Caco-2 (cell line): ENCODE measurements around the gene SYCP2. TPM values are rescaled to one million over a fixed set of nuclear protein-coding genes. Genes with fewer than 3 reads are reported as not detected.

Experiments
- BruUV-seq: library from RNA; stranded (reverse); fragments of 400-500 nt; replicated peaks from 2 replicates; lab custom pipeline; 2021; lab: Mats Ljungman, UMichigan
- CTCF ChIA-PET: fragments of 300-600 bp; sonication (Branson Sonifier 250); formaldehyde crosslinking; loops from one replicate; lab custom pipeline; 2022; ENCODE audit warnings: antibody characterized with exemption; lab: Charles Lee
- POLR2A ChIA-PET: fragments of 300-600 bp; sonication (Branson Sonifier 250); formaldehyde crosslinking; loops from one replicate; lab custom pipeline; 2022; ENCODE audit warnings: antibody characterized with exemption; lab: Charles Lee
- DNase-seq, 2 experiments: peaks; one replicate each; pipeline versions ENCODE4 v3.0.0 to v3.0.0-alpha.2; 2020 to 2022
- H3K27me3 ChIP-seq: replicated peaks from 2 replicates; pipeline ENCODE4 v1.6.0; 2011; ENCODE audit warnings: low read length; ENCODE audit not compliant: control insufficient read depth, insufficient read depth
- H3K36me3 ChIP-seq: 2 replicates; pipeline ENCODE4 v1.5.1; 2011; ENCODE audit warnings: low read length; ENCODE audit not compliant: control insufficient read depth, insufficient read depth
- H3K4me1 ChIP-seq: fragments of 250-450 bp; sonication (Bioruptor Pico); 2 replicates; pipeline ENCODE4 v1.5.1; 2020; ENCODE audit warnings: mild to moderate bottlenecking
- H3K4me3 ChIP-seq: 2 replicates; pipeline ENCODE4 v1.5.1; 2011; ENCODE audit warnings: low read depth, mild to moderate bottlenecking, control low read depth, low read length
- H3K9me3 ChIP-seq: fragments of 250-450 bp; sonication (Bioruptor Pico); 2 replicates; pipeline ENCODE4 v1.5.1; 2020; ENCODE audit warnings: mild to moderate bottlenecking, moderate library complexity
- H3K27ac Mint-ChIP-seq: one replicate; pipeline ENCODE4 v1.8.0; 2022; ENCODE audit warnings: mixed read lengths; ENCODE audit not compliant: unreplicated experiment
- H3K27me3 Mint-ChIP-seq: one replicate; pipeline ENCODE4 v1.8.0; 2022; ENCODE audit warnings: mixed read lengths; ENCODE audit not compliant: insufficient read depth, unreplicated experiment
- H3K36me3 Mint-ChIP-seq: one replicate; pipeline ENCODE4 v1.8.0; 2022; ENCODE audit warnings: mild to moderate bottlenecking, mixed read lengths; ENCODE audit not compliant: insufficient read depth, unreplicated experiment
- H3K4me1 Mint-ChIP-seq: one replicate; pipeline ENCODE4 v1.8.0; 2022; ENCODE audit warnings: low read depth, mixed read lengths; ENCODE audit not compliant: unreplicated experiment
- H3K4me3 Mint-ChIP-seq: one replicate; pipeline ENCODE4 v1.8.0; 2022; ENCODE audit warnings: mild to moderate bottlenecking, moderate library complexity, mixed read lengths; ENCODE audit not compliant: unreplicated experiment
- H3K9me3 Mint-ChIP-seq: one replicate; pipeline ENCODE4 v1.8.0; 2022; ENCODE audit warnings: mixed read lengths; ENCODE audit not compliant: unreplicated experiment
- intact Hi-C: fragments of 100-400 bp; cut with micrococcal nuclease; formaldehyde crosslinking; loops from one replicate; pipeline ENCODE4 v1.10.0; 2022; ENCODE audit not compliant: unreplicated experiment
- total RNA-seq: library from RNA; stranded (reverse); gene quantifications from 2 replicates; pipeline ENCODE4 v1.2.3, GENCODE V29; 2022
- TF ChIP-seq, protein P1 (sequence below), 2 experiments: fragments of 200-600 bp in 1 of 2; IDR thresholded peaks; 1 replicate in 1 of 2; 2 replicates in 1 of 2; pipeline versions ENCODE4 v1.5.1 to v1.8.0; 2011 to 2022; ENCODE audit warnings: antibody characterized with exemption in 1 of 2, control low read depth in 1 of 2, inconsistent platforms in 1 of 2, low read depth in 1 of 2, low read length in 1 of 2, mild to moderate bottlenecking in 1 of 2, moderate library complexity in 1 of 2; ENCODE audit not compliant: insufficient read depth in 1 of 2, severe bottlenecking in 1 of 2, unreplicated experiment in 1 of 2

SYCP2 gene
- total RNA-seq, 1 experiment from 2014 or later: 68.7 TPM

GRCh38 chr20:59839400-59839799 is 94.0 kb downstream of the SYCP2 start:
- intact Hi-C loops: no loop called here
- 0 out of 2 replicates have a peak, but pooled peaks cover 2% of the 10 kb centered on the region for H3K27me3 ChIP-seq
- Mint-ChIP-seq H3K36me3 (peaks cover 5% of the 10 kb centered on the region), H3K9me3 (no peaks in the 10 kb centered on the region), H3K27me3 (no peaks in the 10 kb centered on the region), H3K4me3 (no peak overlapping the region), H3K4me1 (no peaks in the 10 kb centered on the region), H3K27ac (no peak overlapping the region)
- H3K36me3 ChIP-seq: no peaks in the 10 kb centered on the region
- BruUV-seq: no TSS peak
- ChIA-PET CTCF (interaction anchor here (0.7 to 2.6 kb wide), 3 partner anchors 11 to 261 kb away, joined by 4 to 9 read pairs (median 5); no protein-coding TSS in a partner anchor), POLR2A (no interaction called here)
- no peaks in the 10 kb centered on the region for H3K4me1 ChIP-seq
- H3K4me3 ChIP-seq: no peak overlapping the region
- no peak for DNase-seq
- TF ChIP-seq, protein P1, sequence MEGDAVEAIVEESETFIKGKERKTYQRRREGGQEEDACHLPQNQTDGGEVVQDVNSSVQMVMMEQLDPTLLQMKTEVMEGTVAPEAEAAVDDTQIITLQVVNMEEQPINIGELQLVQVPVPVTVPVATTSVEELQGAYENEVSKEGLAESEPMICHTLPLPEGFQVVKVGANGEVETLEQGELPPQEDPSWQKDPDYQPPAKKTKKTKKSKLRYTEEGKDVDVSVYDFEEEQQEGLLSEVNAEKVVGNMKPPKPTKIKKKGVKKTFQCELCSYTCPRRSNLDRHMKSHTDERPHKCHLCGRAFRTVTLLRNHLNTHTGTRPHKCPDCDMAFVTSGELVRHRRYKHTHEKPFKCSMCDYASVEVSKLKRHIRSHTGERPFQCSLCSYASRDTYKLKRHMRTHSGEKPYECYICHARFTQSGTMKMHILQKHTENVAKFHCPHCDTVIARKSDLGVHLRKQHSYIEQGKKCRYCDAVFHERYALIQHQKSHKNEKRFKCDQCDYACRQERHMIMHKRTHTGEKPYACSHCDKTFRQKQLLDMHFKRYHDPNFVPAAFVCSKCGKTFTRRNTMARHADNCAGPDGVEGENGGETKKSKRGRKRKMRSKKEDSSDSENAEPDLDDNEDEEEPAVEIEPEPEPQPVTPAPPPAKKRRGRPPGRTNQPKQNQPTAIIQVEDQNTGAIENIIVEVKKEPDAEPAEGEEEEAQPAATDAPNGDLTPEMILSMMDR (IDR thresholded peaks at IDR 0.05; ENCODE audit: insufficient read depth in 1 of 2, low read depth in 1 of 2, low read length in 1 of 2, severe bottlenecking in 1 of 2, unreplicated experiment in 1 of 2): no peak
- H3K9me3 ChIP-seq: no peaks in the 10 kb centered on the region

DNA sequence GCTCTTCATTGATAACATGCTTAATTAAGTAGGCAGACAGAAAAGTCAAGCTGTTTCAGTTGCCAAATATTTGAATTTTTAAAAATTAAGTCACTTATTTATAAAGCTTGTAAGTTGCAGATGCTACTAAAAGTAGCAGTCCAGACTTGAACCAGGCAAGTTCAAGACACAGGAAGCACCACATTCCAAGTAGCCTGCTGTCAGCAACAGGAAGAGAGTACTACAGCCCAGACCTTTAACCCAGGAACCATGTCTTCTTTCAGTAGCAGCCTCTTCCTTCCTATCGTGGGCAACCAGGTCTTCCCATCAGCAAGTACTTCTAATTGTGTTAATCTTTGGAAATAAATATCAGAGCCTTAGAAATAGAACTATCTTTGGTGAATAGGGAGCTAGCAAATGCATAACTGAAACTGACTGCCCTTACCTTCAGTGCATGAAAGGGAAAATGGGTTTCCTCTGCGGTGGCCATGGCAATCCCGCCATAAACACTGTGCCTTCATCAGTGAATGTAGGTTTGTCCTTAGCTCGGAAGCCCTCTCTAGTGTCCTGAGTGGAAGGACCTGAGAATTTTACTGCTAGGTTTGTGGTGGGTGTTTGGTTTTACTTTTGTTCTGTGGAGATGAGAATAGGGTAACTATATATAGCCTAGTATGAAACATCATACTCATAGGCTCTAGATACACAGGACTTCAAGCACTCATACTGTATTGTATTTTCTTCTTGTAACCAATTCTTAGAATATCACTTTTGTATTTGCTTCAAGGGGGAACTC is 95.6 kb downstream of the SYCP2 start:
- DNase-seq: no peak
- Histone ChIP-seq H3K4me1 (no peaks in the 10 kb centered on the region), H3K36me3 (no peaks in the 10 kb centered on the region), H3K4me3 (no peak overlapping the region), H3K9me3 (no peaks in the 10 kb centered on the region), H3K27me3 (0 out of 2 replicates have a peak, but pooled peaks cover 2% of the 10 kb centered on the region)
- Mint-ChIP-seq H3K27me3 (no peaks in the 10 kb centered on the region), H3K4me1 (no peaks in the 10 kb centered on the region), H3K27ac (no peak overlapping the region), H3K36me3 (peaks cover 5% of the 10 kb centered on the region), H3K9me3 (no peaks in the 10 kb centered on the region), H3K4me3 (no peak overlapping the region)
- ChIA-PET POLR2A (no interaction called here), CTCF (interaction anchor here (2.6 kb wide), 1 partner anchor 12 kb away, joined by 9 read pairs; no protein-coding TSS in a partner anchor)
- TF ChIP-seq, protein P1 (IDR thresholded peaks at IDR 0.05; ENCODE audit: insufficient read depth in 1 of 2, low read depth in 1 of 2, low read length in 1 of 2, severe bottlenecking in 1 of 2, unreplicated experiment in 1 of 2): no peak
- intact Hi-C loops: no loop called here
- BruUV-seq: no TSS peak

GRCh38 chr20:59836767-59837166 is 96.7 kb downstream of the SYCP2 start:
- Histone ChIP-seq H3K4me1 (0 out of 2 replicates have a peak, but pooled peaks cover under 1% of the 10 kb centered on the region), H3K36me3 (no peaks in the 10 kb centered on the region), H3K9me3 (no peaks in the 10 kb centered on the region), H3K4me3 (no peak overlapping the region), H3K27me3 (0 out of 2 replicates have a peak, but pooled peaks cover 2% of the 10 kb centered on the region)
- BruUV-seq: no TSS peak
- intact Hi-C loops: no loop called here
- ChIA-PET CTCF (no interaction called here), POLR2A (no interaction called here)
- no peak for DNase-seq
- H3K27ac Mint-ChIP-seq: no peak overlapping the region
- H3K9me3 Mint-ChIP-seq: no peaks in the 10 kb centered on the region
- H3K27me3 Mint-ChIP-seq: no peaks in the 10 kb centered on the region
- TF ChIP-seq, protein P1 (IDR thresholded peaks at IDR 0.05; ENCODE audit: insufficient read depth in 1 of 2, low read depth in 1 of 2, low read length in 1 of 2, severe bottlenecking in 1 of 2, unreplicated experiment in 1 of 2): no peak
- no peak overlapping the region for H3K4me3 Mint-ChIP-seq
- peaks cover under 1% of the 10 kb centered on the region for H3K36me3 Mint-ChIP-seq
- no peaks in the 10 kb centered on the region for H3K4me1 Mint-ChIP-seq
